ENCODE measurements around the gene CCDC197.

The CCDC197 gene

GRCh38 chr14:93980456-93981201, 16.5 kb upstream of the CCDC197 start:
- no peak for DNase-seq

- no peak for DNase-seq
Measured at GRCh38 chr14:93981316-93982229, 15.5 kb upstream of the CCDC197 start.

GRCh38 chr14:93982230-93983007, 14.7 kb upstream of the CCDC197 start:
- no peak for DNase-seq

- DNase-seq = no peak
Measured at GRCh38 chr14:93984070-93984469, 13.0 kb upstream of the CCDC197 start.

GRCh38 chr14:93984987-93985410, 12.1 kb upstream of the CCDC197 start:
- DNase-seq = no peak

GRCh38 chr14:93986955-93987354, 10.1 kb upstream of the CCDC197 start:
- no peak for DNase-seq

GRCh38 chr14:93987376-93987775, 9.7 kb upstream of the CCDC197 start:
- DNase-seq = no peak

GRCh38 chr14:93987815-93988476, 9.2 kb upstream of the CCDC197 start:
- no peak for DNase-seq

- DNase-seq = no peak
Measured at GRCh38 chr14:93989939-93990338, 7.2 kb upstream of the CCDC197 start.

- DNase-seq = peak; percentile 43
Measured at GRCh38 chr14:93991212-93991611, 5.9 kb upstream of the CCDC197 start.

- no peak for DNase-seq
Measured at GRCh38 chr14:93991649-93992048, 5.5 kb upstream of the CCDC197 start.

GRCh38 chr14:93993382-93993781, 3.7 kb upstream of the CCDC197 start:
- DNase-seq = no peak

GRCh38 chr14:93994919-93995682, 2.0 kb upstream of the CCDC197 start:
- peak; percentile 85 for DNase-seq

- no peak for DNase-seq
Measured at GRCh38 chr14:93996130-93996695, 888 bp upstream of the CCDC197 start.

GRCh38 chr14:93997916-93998870, 1.1 kb downstream of the CCDC197 start:
- DNase-seq = no peak

GRCh38 chr14:93998871-93999403, 1.8 kb downstream of the CCDC197 start:
- DNase-seq = no peak

GRCh38 chr14:93999573-93999972, 2.5 kb downstream of the CCDC197 start:
- DNase-seq = no peak

- DNase-seq = no peak
Measured at GRCh38 chr14:94000267-94000666, 3.2 kb downstream of the CCDC197 start.

GRCh38 chr14:94001016-94001415, 3.9 kb downstream of the CCDC197 start:
- DNase-seq = no peak
